OCI-LY1 (cell line): ENCODE measurements around the gene RASD2.

ENCODE experiments used
- EZH2 ChIP-seq: fragments of 200-600 bp; sonication (generic), shearing (Covaris generic); IDR thresholded peaks from 2 replicates; pipeline ENCODE4 v1.8.0; 2017; ENCODE audit warnings: borderline replicate concordance, mixed run types, mild to moderate bottlenecking, antibody characterized with exemption, low read length, moderate library complexity, mixed read lengths
- TF ChIP-seq, protein P1 (sequence below): fragments of 200-600 bp; sonication (generic), shearing (Covaris generic); IDR thresholded peaks from 2 replicates; pipeline ENCODE4 v1.5.1; 2017; ENCODE audit warnings: mild to moderate bottlenecking, antibody characterized with exemption, low read length, moderate library complexity, mixed read lengths

DNA sequence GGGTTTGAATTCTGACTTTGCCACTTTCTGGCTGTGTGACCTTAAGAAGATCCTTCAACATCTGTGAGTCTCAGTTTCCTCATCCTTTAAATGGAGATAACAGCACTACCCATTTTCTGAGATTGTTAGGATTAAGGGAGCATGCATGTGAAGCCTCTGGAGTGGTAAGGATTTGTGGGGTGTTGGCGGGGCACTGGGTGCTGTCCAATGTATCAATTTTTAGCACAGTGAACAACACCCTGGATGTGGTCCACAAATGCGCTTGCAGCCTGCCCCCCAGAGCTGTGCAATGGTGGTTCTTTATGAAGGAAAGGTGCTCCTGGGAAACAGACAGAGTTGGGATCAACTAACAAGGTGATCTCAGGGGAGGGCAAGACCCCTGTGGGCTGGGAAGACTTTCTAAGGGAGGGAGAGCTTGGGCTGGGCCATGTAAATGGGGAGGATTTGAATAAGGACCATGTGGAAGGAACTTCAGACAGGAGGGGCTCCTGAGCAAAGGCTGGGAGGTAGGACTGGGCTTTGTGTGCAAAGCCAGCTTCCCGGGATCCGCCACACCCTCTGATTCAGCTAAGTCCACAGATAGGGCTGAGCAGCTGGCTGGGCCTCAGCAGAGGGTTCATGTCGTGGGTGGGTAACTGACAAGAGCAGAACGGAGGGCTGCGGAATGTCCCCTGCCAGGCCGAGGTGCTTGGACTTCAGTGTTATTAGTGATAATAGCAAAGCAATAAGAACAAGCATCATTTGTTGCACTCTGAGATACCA, 22.7 kb upstream of the RASD2 start:
- TF ChIP-seq, protein P1, sequence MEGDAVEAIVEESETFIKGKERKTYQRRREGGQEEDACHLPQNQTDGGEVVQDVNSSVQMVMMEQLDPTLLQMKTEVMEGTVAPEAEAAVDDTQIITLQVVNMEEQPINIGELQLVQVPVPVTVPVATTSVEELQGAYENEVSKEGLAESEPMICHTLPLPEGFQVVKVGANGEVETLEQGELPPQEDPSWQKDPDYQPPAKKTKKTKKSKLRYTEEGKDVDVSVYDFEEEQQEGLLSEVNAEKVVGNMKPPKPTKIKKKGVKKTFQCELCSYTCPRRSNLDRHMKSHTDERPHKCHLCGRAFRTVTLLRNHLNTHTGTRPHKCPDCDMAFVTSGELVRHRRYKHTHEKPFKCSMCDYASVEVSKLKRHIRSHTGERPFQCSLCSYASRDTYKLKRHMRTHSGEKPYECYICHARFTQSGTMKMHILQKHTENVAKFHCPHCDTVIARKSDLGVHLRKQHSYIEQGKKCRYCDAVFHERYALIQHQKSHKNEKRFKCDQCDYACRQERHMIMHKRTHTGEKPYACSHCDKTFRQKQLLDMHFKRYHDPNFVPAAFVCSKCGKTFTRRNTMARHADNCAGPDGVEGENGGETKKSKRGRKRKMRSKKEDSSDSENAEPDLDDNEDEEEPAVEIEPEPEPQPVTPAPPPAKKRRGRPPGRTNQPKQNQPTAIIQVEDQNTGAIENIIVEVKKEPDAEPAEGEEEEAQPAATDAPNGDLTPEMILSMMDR: no peak
- no peak for TF ChIP-seq EZH2
